ENCODE measurements around the gene FSTL3. TPM values are rescaled to one million over a fixed set of nuclear protein-coding genes. Genes with fewer than 3 reads are reported as not detected.

FSTL3 gene
- total and polyA plus RNA-seq, 2 of the 13 experiments (the other 11 are each of a cell fraction or from before 2014, with no cell fraction given) = 13.5 to 15.6 TPM

GRCh38 chr19:664913-665443 lies 11.2 kb upstream of the FSTL3 start (continued):
- TF ChIP-seq HINFP (CRISPR knock-in tag; IDR thresholded peaks at IDR 0.05; ENCODE audit: low read depth) (no peak), LBX2 (CRISPR knock-in tag; IDR thresholded peaks at IDR 0.05; ENCODE audit: borderline replicate concordance) (no peak), RAD51 (IDR thresholded peaks at IDR 0.05; ENCODE audit: borderline replicate concordance) (no peak), PATZ1 (CRISPR knock-in tag; IDR thresholded peaks at IDR 0.05) (peak; percentile 93), ZFP36L1 (CRISPR knock-in tag; IDR thresholded peaks at IDR 0.05) (no peak), BORCS8-MEF2B (CRISPR knock-in tag; IDR thresholded peaks at IDR 0.05) (peak; percentile 85), ZSCAN25 (CRISPR knock-in tag; IDR thresholded peaks at IDR 0.05) (peak; percentile 93), MAF1 (CRISPR knock-in tag; IDR thresholded peaks at IDR 0.05; ENCODE audit: borderline replicate concordance) (no peak; the same call in 1 of the 2 replicates), REXO4 (CRISPR knock-in tag; IDR thresholded peaks at IDR 0.05; ENCODE audit: borderline replicate concordance) (no peak), MIER2 (CRISPR knock-in tag; IDR thresholded peaks at IDR 0.05) (0 out of 2 replicates have a peak, but pooled peaks have one; percentile 41), ZNF850 (CRISPR knock-in tag; conservative IDR thresholded peaks at IDR 0.05) (0 out of 2 replicates have a peak, but pooled peaks have one; percentile 42), PRDM15 (CRISPR knock-in tag; IDR thresholded peaks at IDR 0.05) (no peak), ZSCAN9 (CRISPR knock-in tag; IDR thresholded peaks at IDR 0.05; ENCODE audit: borderline replicate concordance) (peak; percentile 57; the same call in 1 of the 2 replicates)

Data from HepG2 (cell line).